ENCODE data around the gene SPRY1.

Gene SPRY1

GRCh38 chr4:123352240-123352945 is 44.2 kb upstream of the SPRY1 start:
- no peak overlapping the region for H3K4me3 ChIP-seq (replicated peaks; ENCODE audit: insufficient read depth, low read length)
- no peak for TF ChIP-seq GABPA (IDR thresholded peaks at IDR 0.05; ENCODE audit: low read depth)
- TF ChIP-seq, protein P1, sequence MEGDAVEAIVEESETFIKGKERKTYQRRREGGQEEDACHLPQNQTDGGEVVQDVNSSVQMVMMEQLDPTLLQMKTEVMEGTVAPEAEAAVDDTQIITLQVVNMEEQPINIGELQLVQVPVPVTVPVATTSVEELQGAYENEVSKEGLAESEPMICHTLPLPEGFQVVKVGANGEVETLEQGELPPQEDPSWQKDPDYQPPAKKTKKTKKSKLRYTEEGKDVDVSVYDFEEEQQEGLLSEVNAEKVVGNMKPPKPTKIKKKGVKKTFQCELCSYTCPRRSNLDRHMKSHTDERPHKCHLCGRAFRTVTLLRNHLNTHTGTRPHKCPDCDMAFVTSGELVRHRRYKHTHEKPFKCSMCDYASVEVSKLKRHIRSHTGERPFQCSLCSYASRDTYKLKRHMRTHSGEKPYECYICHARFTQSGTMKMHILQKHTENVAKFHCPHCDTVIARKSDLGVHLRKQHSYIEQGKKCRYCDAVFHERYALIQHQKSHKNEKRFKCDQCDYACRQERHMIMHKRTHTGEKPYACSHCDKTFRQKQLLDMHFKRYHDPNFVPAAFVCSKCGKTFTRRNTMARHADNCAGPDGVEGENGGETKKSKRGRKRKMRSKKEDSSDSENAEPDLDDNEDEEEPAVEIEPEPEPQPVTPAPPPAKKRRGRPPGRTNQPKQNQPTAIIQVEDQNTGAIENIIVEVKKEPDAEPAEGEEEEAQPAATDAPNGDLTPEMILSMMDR (IDR thresholded peaks at IDR 0.05; ENCODE audit: insufficient read depth, low read length) = no peak
- TF ChIP-seq REST (IDR thresholded peaks at IDR 0.05; ENCODE audit: insufficient replicate concordance, low read depth) = no peak
- no peak for TF ChIP-seq SPI1 (IDR thresholded peaks at IDR 0.05; ENCODE audit: borderline replicate concordance, low read depth)
- TF ChIP-seq POLR2AphosphoS5 (IDR thresholded peaks at IDR 0.05; ENCODE audit: low read depth) = no peak
- DNase-seq (ENCODE audit: low read depth in 1 of 2, low spot score in 1 of 2) = no peak
- H3K27ac ChIP-seq (replicated peaks) = no peak overlapping the region
- H3K27me3 ChIP-seq (ENCODE audit: insufficient read depth, poor library complexity, severe bottlenecking) = no peaks in the 10 kb centered on the region

DNA sequence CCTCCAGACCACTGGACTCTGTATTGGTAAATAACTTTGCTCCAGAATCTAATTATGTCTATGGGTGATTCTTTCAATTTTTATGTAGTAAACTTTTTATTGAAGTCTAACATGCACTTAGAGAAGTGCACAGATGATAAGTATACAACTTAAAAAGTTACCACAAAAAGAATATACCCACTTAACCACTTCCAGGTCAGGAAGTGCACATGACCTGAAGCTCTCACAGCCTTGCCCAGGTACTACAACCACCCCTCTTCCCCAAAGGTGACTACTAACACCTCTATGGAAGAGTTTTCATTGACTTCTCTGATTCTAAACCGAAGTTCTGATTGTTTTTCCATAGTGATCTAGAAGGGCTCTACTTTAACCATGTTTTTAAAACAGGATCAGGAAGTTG is 43.6 kb upstream of the SPRY1 start:
- Histone ChIP-seq H3K27me3 (ENCODE audit: insufficient read depth, poor library complexity, severe bottlenecking) (no peaks in the 10 kb centered on the region), H3K4me3 (replicated peaks; ENCODE audit: insufficient read depth, low read length) (no peak overlapping the region), H3K27ac (replicated peaks) (no peak overlapping the region)
- TF ChIP-seq SPI1 (IDR thresholded peaks at IDR 0.05; ENCODE audit: borderline replicate concordance, low read depth) (no peak), GABPA (IDR thresholded peaks at IDR 0.05; ENCODE audit: low read depth) (no peak), REST (IDR thresholded peaks at IDR 0.05; ENCODE audit: insufficient replicate concordance, low read depth) (no peak), POLR2AphosphoS5 (IDR thresholded peaks at IDR 0.05; ENCODE audit: low read depth) (no peak)
- TF ChIP-seq, protein P1 (IDR thresholded peaks at IDR 0.05; ENCODE audit: insufficient read depth, low read length) = no peak
- DNase-seq (ENCODE audit: low read depth in 1 of 2, low spot score in 1 of 2) = no peak

- Histone ChIP-seq H3K4me3 (replicated peaks; ENCODE audit: insufficient read depth, low read length) (no peak overlapping the region), H3K27ac (replicated peaks) (no peak overlapping the region), H3K27me3 (ENCODE audit: insufficient read depth, poor library complexity, severe bottlenecking) (no peaks in the 10 kb centered on the region)
- no peak for DNase-seq (ENCODE audit: low read depth in 1 of 2, low spot score in 1 of 2)
- TF ChIP-seq REST (IDR thresholded peaks at IDR 0.05; ENCODE audit: insufficient replicate concordance, low read depth) (no peak), GABPA (IDR thresholded peaks at IDR 0.05; ENCODE audit: low read depth) (no peak), POLR2AphosphoS5 (IDR thresholded peaks at IDR 0.05; ENCODE audit: low read depth) (no peak), SPI1 (IDR thresholded peaks at IDR 0.05; ENCODE audit: borderline replicate concordance, low read depth) (no peak)
- TF ChIP-seq, protein P1 (IDR thresholded peaks at IDR 0.05; ENCODE audit: insufficient read depth, low read length) = no peak
Observed at GRCh38 chr4:123353656-123354055, 42.9 kb upstream of the SPRY1 start.
